GM12878 (cell line): Measurements from ENCODE around the gene CAVIN1. TPM values are rescaled to one million over a fixed set of nuclear protein-coding genes. Genes with fewer than 3 reads are reported as not detected.

Source experiments
- ASH2L ChIP-seq: fragments of 300-600, 200-600 bp; sonication (generic); IDR thresholded peaks from 2 replicates; pipeline ENCODE4 v1.6.1; 2017; ENCODE audit warnings: low read depth, mild to moderate bottlenecking, borderline replicate concordance
- BCLAF1 ChIP-seq: fragments of 450-650 bp; IDR thresholded peaks from 2 replicates; pipeline ENCODE4 v1.6.1; 2017; ENCODE audit warnings: antibody characterized with exemption, mild to moderate bottlenecking, moderate library complexity
- CBX5 ChIP-seq: sonication (generic); IDR thresholded peaks from 2 replicates; pipeline ENCODE4 v1.6.1; 2016; ENCODE audit warnings: low read depth, moderate library complexity, mild to moderate bottlenecking, inconsistent platforms
- ELK1 ChIP-seq: IDR thresholded peaks from 2 replicates; pipeline ENCODE4 v1.6.1; 2012; ENCODE audit warnings: low read depth, low read length, improper control_type of control experiment
- FOS ChIP-seq: IDR thresholded peaks from 3 replicates; pipeline ENCODE4 v1.6.1; 2011; ENCODE audit warnings: borderline replicate concordance; ENCODE audit not compliant: insufficient read length; ENCODE audit errors: extremely low read depth
- HDAC2 ChIP-seq: fragments of 200-600 bp; sonication (generic); IDR thresholded peaks from 2 replicates; pipeline ENCODE4 v1.6.1; 2017
- HDGF ChIP-seq: fragments of 450-650 bp; IDR thresholded peaks from 2 replicates; pipeline ENCODE4 v1.6.1; 2016; ENCODE audit warnings: antibody characterized with exemption
- IRF3 ChIP-seq: fragments of 450-650 bp; IDR thresholded peaks from 2 replicates; pipeline ENCODE4 v1.6.1; 2014; ENCODE audit warnings: mild to moderate bottlenecking
- MEF2A ChIP-seq: IDR thresholded peaks from 2 replicates; pipeline ENCODE4 v1.6.1; 2011; ENCODE audit warnings: low read depth, mild to moderate bottlenecking, low read length, moderate library complexity; ENCODE audit not compliant: insufficient read depth
- NR2F1 ChIP-seq: fragments of 450-650 bp; conservative IDR thresholded peaks from 2 replicates; pipeline ENCODE4 v1.6.1; 2017; ENCODE audit warnings: mild to moderate bottlenecking
- PKNOX1 ChIP-seq: fragments of 450-650 bp; IDR thresholded peaks from 2 replicates; pipeline ENCODE4 v1.6.1; 2016; ENCODE audit warnings: mild to moderate bottlenecking
- POU2F2 ChIP-seq: IDR thresholded peaks from 3 replicates; pipeline ENCODE4 v1.6.1; 2011; ENCODE audit warnings: low read depth, mild to moderate bottlenecking, low read length, borderline replicate concordance
- PRDM15 ChIP-seq: fragments of 450-650 bp; formaldehyde crosslinking; IDR thresholded peaks from 2 replicates; pipeline ENCODE4 v1.4.0; 2020; ENCODE audit warnings: mild to moderate bottlenecking, moderate library complexity
- RB1 ChIP-seq: fragments of 450-650 bp; formaldehyde crosslinking; IDR thresholded peaks from 2 replicates; pipeline ENCODE4 v1.6.1; 2017; ENCODE audit warnings: mild to moderate bottlenecking, borderline replicate concordance
- SMC3 ChIP-seq: IDR thresholded peaks from 2 replicates; pipeline ENCODE4 v1.6.1; 2011; ENCODE audit warnings: low read length, improper control_type of control experiment, borderline replicate concordance
- YY1 ChIP-seq: IDR thresholded peaks from 2 replicates; pipeline ENCODE4 v1.6.1; 2011; ENCODE audit warnings: low read depth, mild to moderate bottlenecking, low read length
- polyA plus RNA-seq, 11 experiments: library from polyadenylated mRNA; depleted of rRNA in 4 of 11; unstranded in 6 of 11; stranded (reverse) in 5 of 11; fragments of >200 nt; fragmentation: Nextera tagmentation in 4 of 11; fragmentation: Illumina TruSeq in 1 of 11; extraction: Ambion mirVana in 4 of 11; extraction: Trizol in 1 of 11; gene quantifications; 1 replicate in 1 of 11; 2 replicates in 10 of 11; pipeline versions ENCODE4 v1.2.1 to v1.2.3, GENCODE V29; 2011 to 2016; ENCODE audit warnings: inconsistent platforms in 2 of 11, missing spikeins in 2 of 11, low read depth in 1 of 11
- total RNA-seq, 4 experiments: library from RNA; depleted of rRNA in 3 of 4; stranded (reverse); fragments of >200 nt in 3 of 4; fragmentation: Illumina TruSeq in 1 of 4; extraction: Trizol in 1 of 4; gene quantifications; 2 replicates each; pipeline versions ENCODE4 v1.2.1 to v1.2.3, GENCODE V29; 2013 to 2021
- TF ChIP-seq, protein P1 (sequence below): IDR thresholded peaks from 2 replicates; pipeline ENCODE4 v1.6.1; 2011; ENCODE audit warnings: low read depth, mild to moderate bottlenecking, low read length, moderate library complexity, borderline replicate concordance; ENCODE audit errors: extremely low read depth
- TF ChIP-seq, protein P2 (sequence below): IDR thresholded peaks from 2 replicates; pipeline ENCODE4 v1.6.1; 2011; ENCODE audit warnings: borderline replicate concordance, low read depth, mild to moderate bottlenecking, moderate library complexity, low read length; ENCODE audit not compliant: insufficient read depth, poor library complexity, severe bottlenecking

Gene CAVIN1
- total and polyA plus RNA-seq, 10 of the 15 experiments (the other 5 are each of a cell fraction or from before 2014, with no cell fraction given), result 0.03 to 1.1 (median 0.37) TPM

GRCh38 chr17:42405963-42406495 lies 17.0 kb downstream of the CAVIN1 start (continued):
- no peak for TF ChIP-seq BCLAF1
- TF ChIP-seq FOS, result no peak
- no peak for TF ChIP-seq HDAC2
- TF ChIP-seq SMC3, result peak; percentile 96
- TF ChIP-seq, protein P1, sequence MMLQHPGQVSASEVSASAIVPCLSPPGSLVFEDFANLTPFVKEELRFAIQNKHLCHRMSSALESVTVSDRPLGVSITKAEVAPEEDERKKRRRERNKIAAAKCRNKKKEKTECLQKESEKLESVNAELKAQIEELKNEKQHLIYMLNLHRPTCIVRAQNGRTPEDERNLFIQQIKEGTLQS, result no peak
- no peak for TF ChIP-seq RB1
- no peak for TF ChIP-seq IRF3
- no peak for TF ChIP-seq ASH2L
- TF ChIP-seq NR2F1, result no peak
- TF ChIP-seq ELK1, result no peak
- TF ChIP-seq, protein P2, sequence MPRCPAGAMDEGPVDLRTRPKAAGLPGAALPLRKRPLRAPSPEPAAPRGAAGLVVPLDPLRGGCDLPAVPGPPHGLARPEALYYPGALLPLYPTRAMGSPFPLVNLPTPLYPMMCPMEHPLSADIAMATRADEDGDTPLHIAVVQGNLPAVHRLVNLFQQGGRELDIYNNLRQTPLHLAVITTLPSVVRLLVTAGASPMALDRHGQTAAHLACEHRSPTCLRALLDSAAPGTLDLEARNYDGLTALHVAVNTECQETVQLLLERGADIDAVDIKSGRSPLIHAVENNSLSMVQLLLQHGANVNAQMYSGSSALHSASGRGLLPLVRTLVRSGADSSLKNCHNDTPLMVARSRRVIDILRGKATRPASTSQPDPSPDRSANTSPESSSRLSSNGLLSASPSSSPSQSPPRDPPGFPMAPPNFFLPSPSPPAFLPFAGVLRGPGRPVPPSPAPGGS, result no peak
- TF ChIP-seq MEF2A, result no peak
- 0 out of 2 replicates have a peak, but pooled peaks have one; percentile 33 for TF ChIP-seq HDGF
- TF ChIP-seq POU2F2, result no peak
- peak; percentile 64 for TF ChIP-seq YY1
- TF ChIP-seq CBX5, result no peak
- no peak for TF ChIP-seq PRDM15 (CRISPR knock-in tag)
- TF ChIP-seq PKNOX1, result no peak
